SKM-1 treated with dmso at 0.1 percent for 144 hours (cell line): ENCODE data around the gene TTC9C.
A peak's percentile ranks its signal among the peaks of the same experiment; 100 is the strongest.
"Not testable (repeated sequence)": the region's sequence is repeated elsewhere in the genome, so short reads cannot be mapped to it uniquely, and the experiment has no call there.

Experiments
- DNase-seq: peaks from one replicate; lab custom pipeline; 2025; ENCODE audit not compliant: unreplicated experiment; lab: John Stamatoyannopoulos, UW

TTC9C gene

DNA sequence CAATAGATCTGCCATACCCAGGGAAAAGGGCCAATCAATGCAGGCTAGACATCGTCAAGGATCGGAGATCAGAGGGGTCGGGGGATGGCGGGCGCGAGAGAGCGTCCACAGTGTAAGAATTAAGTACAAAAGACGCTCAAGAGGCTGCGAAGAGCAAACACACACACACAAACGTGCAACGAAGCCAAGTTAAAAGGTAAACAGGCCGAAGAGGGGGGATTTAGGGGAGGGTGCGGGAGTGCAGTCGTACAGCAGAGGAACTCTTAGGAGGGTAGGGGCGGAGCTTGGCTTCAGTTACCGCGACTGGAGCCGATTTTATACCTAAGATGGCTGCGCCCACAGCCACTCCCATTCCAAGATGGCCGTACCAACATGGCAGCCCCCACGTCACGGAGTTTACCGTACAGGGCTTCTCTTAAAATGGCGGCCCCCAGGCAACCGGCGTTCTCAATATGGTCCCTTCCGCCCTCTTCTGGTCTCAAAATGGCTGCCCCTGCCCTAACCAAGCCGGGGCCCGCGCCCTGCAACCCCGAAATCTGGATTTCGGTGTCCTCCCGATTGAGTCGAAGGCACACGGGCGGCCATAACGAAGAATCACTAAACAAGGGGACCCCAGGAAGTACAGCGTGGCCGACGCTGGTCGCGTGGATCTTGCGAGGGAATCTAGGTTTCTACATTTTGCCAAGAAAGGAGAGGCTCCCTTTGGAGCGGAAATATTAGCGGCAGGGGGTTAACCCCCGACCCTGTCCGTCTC is 18.9 kb upstream of the TTC9C start:
- no peak for DNase-seq

DNA sequence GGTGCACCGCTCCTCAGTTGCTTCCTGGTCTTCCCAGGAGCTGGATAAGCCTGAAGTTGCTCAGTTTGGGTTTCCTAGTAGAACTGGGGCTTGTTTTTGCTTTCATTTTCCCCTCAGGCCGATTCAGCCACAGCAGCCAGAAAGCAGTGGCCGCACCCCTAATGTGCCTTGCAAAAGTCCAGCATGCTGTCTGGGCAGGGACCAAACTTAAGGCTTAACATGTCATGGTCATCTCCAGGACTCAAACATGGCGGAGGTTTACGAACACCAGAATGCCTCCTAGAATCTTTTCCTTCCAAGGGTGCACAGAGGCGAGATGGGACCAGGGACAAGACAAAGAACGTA is 18.3 kb upstream of the TTC9C start:
- DNase-seq, result no peak

DNA sequence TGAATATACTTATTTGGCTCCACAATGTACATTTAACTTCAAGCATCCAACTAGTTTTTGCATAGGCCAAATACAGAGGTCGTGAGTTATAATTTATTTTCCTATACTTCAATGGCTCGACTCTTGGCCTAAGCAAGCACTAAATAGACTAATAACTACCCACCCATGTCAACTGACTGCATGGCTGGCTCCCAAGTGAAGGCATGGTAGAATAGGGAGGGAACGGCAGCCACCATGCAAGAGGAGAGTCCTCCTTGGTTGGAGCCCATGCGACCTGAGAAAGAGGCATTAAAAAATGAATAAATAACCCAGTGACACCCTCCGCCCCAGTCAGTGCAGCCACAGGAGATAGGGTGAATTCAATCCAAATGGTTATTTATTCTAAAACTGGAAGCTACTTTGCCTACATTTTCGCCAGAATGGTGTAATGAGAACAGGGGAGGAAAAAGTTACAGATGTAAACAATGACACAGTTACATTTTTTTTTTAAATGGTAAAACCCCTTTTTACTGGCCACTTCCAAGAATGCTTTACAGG is 15.9 kb upstream of the TTC9C start:
- no peak for DNase-seq

DNA sequence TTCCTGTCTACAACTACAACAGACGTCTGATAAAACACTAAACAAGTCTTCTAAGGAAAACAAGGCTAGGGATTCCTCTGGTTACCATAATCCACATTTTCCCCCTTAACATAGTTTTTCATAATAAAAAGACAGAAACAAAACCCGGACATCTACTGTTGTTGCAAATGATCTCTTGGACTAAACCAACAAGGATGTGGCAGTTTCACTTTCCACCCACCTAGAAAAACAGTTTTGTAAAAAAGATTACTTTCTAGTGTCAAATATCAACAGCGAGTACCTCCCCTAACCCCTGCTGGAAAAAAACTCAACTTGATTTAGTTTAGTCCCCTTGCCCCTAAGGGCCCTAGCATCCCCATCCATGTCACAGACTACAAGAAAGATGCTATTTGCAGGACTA is 15.4 kb upstream of the TTC9C start:
- no peak for DNase-seq

DNA sequence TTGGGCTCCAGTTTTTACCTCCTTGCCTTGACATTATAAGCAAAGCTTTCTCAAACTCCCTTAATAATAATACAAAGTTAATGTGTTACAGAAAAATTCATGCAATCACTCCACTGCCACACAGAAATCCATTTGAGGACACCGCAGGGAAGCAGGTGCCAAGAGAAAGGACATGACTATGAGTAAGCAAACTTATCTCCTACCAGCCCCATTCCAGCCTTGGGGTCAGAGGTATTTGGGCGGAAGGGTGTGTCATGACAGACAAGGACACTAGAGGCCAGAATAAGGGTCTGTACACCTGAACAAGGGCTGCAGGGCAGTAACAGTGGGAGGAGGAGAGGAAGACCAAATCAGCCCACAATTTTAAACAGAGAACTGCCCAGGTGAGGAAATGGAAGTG is 14.9 kb upstream of the TTC9C start:
- DNase-seq, result no peak

DNA sequence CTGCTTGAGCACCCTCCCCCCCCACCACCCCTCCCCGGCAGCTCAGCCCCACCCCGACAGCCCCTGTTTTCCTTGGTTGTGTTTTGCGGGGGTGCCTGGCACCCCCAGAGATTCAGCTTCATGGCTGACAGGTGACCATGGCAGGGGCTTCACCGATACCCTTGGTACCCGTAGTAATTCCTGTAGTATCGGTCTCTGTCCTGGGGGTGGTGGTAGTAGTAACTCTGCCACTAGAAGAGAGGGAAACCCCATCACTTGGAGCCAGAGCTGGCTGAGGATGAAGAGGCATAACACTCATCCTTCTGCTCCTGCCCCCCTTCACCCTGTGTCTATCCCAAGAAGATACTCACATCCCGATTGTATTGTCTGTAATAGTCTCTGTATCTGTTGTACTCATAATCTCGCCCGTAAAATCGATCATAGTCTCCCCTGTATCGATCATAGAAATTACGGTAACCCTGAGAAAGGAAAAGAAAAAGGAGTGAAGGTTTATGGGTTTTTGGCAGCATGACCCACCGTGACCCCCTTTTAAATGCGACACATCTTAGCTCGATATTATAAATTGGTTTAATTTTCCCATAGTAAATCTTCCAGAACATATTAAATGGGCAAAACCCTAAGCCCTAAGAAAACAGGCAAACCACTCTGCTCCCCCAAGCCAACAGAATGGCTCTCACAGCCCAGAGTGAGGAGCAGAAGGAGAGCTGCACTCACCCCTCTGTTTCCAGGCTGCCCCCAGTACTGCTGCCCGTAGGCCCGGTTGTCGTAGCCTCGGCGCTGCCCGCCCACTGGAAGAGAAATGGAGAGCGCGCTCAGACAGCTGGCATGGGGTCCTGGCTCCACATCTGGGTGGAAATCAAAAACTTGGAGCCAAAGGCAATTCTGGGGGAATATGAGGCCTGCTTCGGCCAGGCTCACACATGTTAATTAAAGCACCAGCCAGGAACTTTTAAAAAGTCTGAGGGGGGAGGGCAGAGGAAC is 12.8 kb upstream of the TTC9C start:
- DNase-seq, result no peak

DNA sequence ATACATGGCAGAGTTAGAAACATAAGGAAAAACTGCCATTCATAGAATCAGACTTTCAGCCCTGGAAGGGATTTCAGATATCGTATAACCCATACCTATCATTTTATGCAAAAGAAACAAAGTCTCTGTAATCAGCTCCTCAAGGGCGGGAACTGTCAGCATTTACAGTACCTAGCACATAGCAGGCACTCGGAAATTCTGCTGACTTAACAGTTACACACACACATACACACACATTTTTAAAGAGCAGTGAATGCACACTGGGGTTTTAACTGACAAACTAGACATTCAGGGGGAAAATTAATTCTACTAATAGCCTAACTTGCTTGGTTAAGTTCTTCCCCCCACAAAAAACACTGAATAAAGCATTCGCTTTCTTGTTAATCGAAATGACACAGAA is 12.1 kb upstream of the TTC9C start:
- DNase-seq, result no peak

DNA sequence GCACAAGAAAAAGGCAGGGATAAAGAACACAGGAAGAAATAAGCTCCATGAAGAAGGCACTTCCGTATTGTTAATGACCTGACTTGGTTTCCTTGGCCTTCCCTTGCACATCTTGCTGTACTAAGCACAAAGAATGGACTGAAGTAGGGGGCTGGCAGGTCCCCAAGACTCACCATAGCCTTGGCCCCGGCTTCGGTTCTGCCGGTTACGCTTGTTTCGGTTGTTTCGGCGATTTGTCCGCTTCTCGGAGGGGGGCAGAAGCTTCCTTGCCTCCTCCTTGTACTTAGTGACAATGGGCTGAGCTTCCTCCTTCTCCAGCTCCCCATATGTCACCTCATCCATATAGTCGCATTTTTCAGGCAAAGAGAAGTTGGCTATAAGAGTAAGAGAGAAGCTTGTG is 11.5 kb upstream of the TTC9C start:
- no peak for DNase-seq

DNA sequence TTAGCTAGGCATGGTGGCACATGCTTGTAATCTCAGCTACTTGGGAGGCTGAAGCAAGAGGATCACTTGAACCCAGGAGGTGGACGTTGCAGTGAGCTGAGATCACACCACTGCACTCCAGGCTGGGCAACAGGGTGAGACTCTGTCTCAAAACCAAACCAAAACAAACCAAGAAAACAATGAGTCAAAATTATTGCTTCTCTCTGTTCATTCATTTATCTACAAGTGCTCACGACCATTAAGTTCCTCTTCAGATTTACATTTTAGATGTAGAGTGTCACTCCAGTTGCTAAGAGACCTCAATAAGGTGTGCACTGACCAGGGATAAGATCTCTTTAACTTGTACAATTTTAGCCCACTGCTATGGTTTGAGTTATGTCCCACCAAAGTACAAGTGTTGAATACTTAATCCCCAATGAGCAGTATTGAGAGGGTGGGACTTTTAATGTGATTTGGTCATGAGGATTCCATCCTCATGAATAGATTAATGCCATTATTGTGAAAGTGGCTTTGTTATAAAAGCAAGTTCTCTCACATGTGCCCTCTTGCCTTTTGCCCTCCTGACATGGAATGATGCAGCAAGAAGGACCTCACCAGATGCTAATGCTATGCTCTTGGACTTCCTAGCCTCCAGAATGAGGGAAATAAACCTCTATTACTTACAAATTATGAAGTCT is 8.8 kb upstream of the TTC9C start:
- no peak for DNase-seq

DNA sequence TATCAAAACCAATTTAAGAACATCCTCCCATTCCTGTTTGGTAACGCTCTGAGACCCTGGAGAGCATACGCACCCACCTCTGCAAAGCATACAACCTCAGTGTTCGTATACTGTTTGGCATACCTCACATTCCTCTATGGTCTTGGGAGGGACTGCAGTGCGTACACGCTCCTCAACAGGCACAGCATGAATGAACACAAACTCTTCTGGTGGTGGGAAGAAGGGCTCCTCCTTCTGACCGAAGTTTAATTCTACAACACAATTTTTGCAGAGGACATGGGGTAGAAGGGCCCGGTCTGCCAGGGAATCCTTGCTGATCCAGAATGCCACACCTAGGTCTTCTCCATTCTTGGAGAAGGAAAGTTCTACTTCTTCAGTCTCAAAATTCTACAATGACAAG is 6.3 kb upstream of the TTC9C start:
- DNase-seq, result no peak

DNA sequence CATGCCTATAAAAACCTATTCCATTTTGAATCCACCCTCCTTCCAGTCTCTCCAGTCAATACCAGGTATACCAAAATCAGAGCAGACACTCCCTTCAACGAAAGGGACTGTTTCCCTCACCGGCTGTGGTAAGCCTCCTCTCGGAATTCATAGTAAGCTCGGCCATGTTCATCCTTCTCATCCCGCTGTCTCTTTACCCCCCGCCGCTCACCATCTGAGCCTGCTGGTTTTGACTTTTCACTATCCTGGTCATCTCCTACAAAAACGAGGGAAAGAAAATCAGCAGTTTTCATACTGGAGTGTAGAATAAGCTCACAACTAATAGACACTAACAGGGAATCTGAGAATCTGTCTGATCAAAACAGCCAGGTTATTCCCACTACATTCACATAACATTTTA is 4.1 kb upstream of the TTC9C start:
- no peak for DNase-seq

DNA sequence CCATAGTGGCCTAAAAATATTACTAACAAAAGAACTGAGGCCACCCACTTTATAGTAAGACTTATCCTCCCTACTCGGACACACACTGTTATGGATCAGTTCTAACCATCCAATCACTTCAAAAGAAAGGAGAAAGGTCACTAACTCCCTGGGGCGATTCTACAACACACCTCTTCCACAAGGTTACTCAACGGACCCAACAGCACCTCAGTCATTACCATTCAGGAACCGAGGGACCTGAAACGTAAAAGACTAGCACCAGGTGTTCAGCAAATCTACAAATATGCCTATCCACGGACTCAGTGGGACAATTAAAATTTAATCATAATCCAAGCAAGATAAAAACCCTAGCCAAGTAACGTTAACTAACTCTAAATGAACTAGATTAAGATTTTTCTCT is 2.6 kb upstream of the TTC9C start:
- DNase-seq, result no peak

DNA sequence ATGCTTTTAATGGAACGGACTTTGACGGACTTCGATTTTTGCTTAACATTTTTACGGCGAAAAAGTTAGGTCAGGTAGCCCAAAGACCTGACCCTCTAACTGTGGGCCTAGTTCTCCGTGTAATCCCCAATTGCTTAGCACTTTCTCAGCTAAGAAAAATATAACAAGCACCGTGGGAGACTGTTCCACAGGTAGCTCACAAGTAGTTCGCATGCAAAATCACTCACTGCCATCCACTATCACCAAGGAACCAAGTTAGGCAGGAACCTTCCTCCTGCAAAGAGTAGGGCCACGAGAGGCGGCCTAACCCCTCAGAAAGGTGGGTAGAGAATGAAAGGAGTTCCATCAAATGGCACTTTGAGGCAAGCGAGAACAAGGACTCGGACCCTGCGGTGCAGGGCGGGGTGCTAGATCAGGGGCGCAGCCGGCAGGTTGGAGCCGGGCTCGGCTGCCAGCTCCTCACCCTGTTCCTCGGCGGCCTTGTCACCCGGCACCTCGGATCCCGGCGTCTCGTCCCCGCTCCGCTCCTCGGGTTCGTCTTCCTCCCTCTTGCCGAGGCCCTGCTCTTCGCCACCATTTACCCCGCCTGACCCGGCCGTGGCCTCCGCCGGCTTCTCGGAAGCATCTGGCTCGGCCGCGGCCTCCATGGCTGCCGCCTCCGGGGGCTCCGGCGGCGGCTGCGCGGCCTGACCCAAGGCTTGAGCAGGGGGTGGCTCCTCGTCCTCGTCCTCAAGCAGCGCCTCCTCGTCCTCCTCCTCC is 2.0 kb upstream of the TTC9C start:
- DNase-seq, result no peak

DNA sequence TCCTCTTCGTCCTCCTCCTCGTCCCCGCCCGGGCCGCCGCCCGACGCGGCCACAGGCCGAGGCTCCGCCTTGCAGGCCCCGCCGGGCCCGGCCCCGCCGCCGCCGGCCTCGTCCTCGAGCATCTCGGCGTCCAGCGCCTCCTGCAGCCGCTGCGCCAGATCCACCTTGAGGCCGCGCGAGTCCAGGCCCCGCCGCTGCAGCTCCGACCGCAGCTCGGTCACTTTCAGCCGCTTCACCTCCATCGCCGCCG is 1.4 kb upstream of the TTC9C start:
- DNase-seq, result no peak

DNA sequence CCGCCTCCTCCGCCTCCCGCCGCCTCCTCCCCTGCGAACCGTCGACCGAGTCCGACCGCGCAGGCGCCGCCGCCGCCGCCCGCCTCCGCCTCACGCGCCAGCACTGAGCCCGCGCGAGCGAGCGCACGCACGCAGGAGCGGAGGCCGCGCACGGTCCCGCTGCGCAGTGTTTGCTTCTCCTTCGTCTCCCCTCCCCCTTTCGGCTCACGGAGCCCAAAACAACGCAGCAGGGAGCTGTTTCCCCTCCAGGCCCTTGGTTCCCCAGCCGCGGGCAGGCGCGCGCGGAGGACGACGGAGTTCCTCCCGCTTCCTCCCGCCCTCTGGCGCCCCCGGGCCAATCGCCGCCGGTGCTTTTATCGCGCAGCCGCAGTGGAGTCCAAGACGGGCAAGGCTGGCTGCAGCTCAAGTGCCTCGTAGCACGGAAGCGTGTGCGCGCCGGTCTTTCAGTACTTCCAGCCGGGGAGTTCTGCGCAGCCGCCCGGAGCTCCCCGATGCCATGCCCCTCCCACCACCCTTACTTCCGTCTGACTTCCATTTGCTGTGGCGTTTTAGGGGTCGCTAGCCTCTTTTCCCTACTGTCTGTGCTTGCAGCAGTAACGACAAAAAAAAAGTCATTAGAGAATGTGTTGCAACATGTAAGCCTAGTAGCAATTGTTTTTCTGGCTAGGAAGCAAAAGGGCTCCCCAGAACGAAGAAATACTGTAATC is 968 bp upstream of the TTC9C start, which contains the start of gene HNRNPUL2:
TSS of gene HNRNPUL2 (minus strand) at position 293 of the 707 bp plus-strand sequence. CDS start 301 bp downstream, outside the sequence.
- DNase-seq, result peak; percentile 99

DNA sequence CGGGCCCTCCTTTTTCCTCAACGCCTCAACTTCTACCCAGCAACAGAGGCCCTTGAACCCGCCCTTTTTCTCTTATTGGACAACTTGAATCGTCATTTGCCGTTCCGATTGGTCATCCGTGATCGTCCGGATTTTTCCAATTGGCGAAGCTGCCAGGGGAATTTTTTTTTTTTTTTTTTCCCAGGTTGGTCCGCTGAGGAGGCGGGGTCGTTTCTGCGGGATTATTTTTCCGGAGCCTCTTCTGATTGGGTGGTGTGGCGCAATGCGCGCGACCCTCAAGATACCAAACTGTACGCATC is 465 bp upstream of the TTC9C start:
- DNase-seq, result peak; percentile 95

DNA sequence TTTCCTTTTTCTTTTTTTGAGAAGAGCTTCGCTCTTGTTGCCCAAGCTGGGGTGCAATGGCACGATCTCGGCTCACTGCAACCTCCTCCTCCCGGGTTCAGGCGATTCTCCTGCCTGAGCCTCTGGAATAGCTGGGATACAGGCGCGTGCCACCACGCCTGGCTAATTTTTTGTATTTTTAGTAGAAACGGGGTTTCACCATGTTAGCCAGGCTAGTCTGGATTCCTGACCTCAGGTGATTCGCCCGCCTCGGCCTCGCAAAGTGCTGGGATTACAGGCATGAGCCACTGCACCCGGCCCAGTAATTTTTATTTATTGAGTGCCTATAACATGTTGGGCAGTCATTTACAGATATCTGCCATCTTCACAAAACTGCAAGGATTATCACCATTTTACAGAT is 1.8 kb downstream of the TTC9C start:
- not testable (repeated sequence) for DNase-seq

DNA sequence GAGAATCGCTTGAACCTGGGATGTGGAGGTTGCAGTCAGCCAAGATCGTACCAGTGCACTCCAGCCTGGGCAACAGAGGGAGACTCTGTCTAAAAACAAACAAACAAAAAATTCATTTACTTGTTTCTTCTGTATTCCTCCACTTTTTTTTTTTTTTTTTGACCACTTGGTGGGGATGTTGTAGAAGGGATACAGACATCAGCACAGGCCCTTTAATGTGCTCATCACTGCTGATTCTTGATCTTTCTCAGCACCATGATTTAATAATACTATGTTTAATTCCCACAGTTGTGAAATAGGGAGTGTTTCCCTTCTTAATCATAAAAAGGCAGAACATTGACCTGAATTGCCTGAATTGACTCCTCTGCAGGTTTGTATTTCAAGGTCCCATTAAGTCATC is 4.5 kb downstream of the TTC9C start:
- DNase-seq, result no peak

DNA sequence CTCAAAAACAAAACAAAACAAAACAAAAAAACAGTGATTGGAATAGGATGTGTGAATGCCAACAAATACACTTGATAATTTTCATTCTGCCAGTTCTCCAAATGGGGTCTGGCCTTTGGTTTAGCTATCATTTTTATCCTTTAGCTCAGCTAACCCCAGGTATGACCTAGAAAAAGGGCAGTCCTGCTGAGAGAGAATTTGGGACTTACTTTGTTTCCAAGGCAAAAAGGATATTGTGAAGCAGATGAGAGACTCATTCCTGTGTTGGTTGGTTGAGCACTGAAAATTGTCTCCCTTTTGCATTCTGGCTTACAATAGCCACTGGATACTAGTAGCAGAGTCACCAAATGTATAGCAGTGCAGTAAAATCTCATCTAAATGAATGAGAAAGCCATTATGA is 8.9 kb downstream of the TTC9C start:
- DNase-seq, result no peak

DNA sequence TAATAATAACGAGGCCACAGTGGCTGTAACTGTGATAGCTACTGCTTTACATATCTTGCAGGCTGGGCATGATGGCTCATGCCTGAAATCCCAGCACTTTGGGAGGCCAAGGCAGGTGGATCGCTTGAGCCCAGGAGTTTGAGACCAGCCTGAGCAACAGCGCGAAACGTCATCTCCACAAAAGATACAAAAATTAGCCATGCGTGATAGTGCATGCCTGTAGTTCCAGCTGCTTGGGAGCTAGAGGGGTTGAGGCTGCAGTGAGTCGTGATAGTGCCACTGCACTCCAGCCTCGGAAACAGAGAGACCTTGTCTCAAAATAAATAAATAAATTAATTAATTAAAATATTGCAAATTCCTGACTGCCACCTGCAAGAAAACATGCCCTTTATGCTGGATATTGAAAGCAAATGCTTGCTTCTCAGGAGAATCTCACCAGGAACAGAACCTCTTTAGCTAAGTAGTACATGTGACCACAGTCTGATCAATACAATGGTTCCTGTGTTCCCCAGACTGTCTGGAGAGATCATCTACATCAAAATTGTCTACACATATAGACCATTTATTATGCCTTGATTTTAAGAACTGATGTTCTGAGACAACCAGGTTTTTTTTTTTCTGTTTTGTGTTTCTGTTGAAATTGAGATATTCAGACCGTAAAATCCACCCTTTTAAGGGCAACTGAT is 19.3 kb downstream of the TTC9C start:
- no peak for DNase-seq
